Measurements from ENCODE around the gene GPR183. TPM values are rescaled to one million over a fixed set of nuclear protein-coding genes. Genes with fewer than 3 reads are reported as not detected.

GPR183 gene
- total RNA-seq, 1 experiment from 2014 or later: 0.30 TPM

DNA sequence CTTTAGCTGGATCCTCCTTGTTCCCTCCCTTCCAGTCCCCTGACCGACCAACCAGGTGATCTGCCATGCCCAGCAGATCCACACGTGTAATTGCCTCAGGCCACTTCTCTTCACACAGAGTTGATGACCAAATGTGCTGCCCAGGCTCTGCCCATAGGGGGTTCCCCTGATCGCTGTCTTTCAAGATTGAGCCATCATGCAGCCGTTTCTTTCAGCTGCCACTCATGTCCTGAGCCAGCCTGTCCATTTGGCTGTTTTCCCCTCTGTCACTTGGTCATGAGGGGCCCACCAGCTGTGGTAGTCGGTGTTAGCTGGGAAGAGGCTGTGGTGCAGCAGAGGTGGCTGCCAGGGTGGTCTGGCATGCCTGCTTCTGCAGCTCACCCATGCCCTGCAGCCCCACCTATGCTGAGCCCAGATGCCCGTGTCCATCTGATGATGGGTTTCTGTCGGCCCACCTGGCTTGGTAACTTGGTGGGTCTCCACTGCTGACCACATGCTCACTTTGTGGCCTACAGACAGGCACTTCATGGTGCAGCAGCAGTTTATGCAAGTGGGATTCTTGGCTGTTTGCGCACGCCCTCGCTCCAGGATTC, 35.6 kb upstream of the GPR183 start (continued):
- no peak for TF ChIP-seq EZH2 (IDR thresholded peaks at IDR 0.05)
- TF ChIP-seq ELF1 (IDR thresholded peaks at IDR 0.05; ENCODE audit: borderline replicate concordance, low read depth): no peak
- TF ChIP-seq EGR1 (IDR thresholded peaks at IDR 0.05; ENCODE audit: low read depth): no peak
- TF ChIP-seq FOSL1 (IDR thresholded peaks at IDR 0.05; ENCODE audit: low read depth): no peak
- no peak for TF ChIP-seq SP1 (IDR thresholded peaks at IDR 0.05; ENCODE audit: low read depth)
- no peak for TF ChIP-seq POLR2AphosphoS5 (IDR thresholded peaks at IDR 0.05; ENCODE audit: low read depth, low read length)
- TF ChIP-seq POLR2A (IDR thresholded peaks at IDR 0.05; ENCODE audit: borderline replicate concordance, extremely low read depth, insufficient read depth, insufficient read length): no peak

DNA sequence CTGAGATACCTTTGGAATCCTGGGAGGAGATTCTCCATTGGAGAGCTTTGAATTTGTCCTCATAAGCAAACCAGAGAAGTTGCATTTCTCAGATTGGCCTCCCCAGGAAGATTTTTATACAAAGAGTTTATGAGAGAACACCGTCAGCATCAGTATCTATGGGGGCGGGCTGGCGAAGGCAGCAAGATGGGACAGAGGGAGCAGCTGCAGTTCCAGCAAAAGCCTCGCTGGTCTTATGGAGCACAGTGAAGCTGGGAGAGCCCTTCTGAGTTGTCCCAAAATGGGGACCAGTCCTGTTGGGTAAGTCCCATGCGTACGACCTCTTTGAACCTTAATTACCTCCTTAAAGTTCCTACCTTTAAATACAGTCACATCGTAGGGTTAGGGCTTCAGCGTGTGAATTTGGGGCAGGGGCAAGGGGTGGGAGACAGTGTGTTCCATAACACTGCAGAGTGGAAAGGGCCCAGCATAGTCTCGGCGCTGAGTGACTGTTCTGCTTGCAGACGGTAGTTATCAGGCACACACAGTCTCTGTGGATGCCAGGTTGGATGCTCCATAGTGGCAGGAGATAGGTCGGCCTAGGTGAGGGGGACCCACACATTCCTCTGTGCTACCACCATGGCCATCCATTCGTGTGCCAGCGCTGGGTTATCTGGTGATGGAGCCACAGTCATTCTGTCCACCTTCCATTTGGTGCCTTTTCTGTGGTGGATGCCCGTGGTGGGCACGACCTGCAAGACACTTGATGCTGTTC, 34.9 kb upstream of the GPR183 start:
- intact Hi-C loops (cut with micrococcal nuclease): no loop called here
- BruUV-seq (replicated peaks): no TSS peak
- Histone ChIP-seq H3K9ac (ENCODE audit: low read length) (no peak overlapping the region), H3K27ac (ENCODE audit: low read depth, low read length) (no peak overlapping the region), H3K9me3 (ENCODE audit: control insufficient read depth in 1 of 2, insufficient read depth in 1 of 2, low read depth in 1 of 2, low read length in 2 of 2) (no peaks in the 10 kb centered on the region), H3K9me2 (ENCODE audit: insufficient read depth) (no peaks in the 10 kb centered on the region), H3K4me1 (ENCODE audit: control insufficient read depth in 1 of 2, insufficient read depth in 2 of 2, low read length in 2 of 2) (no peaks in the 10 kb centered on the region), H2AFZ (ENCODE audit: low read depth, low read length, poor library complexity, severe bottlenecking) (no peak overlapping the region), H3K4me2 (ENCODE audit: low read length) (no peak overlapping the region), H3K4me3 (replicated peaks in 1 of 2; ENCODE audit: low read depth in 1 of 2, low read length in 2 of 2) (no peak overlapping the region), H3K36me3 (ENCODE audit: control insufficient read depth in 1 of 2, insufficient read depth in 2 of 2, low read length in 2 of 2) (peaks cover 6 to 8% of the 10 kb centered on the region in 2 experiments; a peak in 3 of 4 replicates), H3K27me3 (ENCODE audit: insufficient read depth, low read length) (no peaks in the 10 kb centered on the region), H4K20me1 (ENCODE audit: insufficient read depth) (no peaks in the 10 kb centered on the region; the same call in 1 of the 2 replicates), H3K79me2 (ENCODE audit: insufficient read depth, low read length) (no peaks in the 10 kb centered on the region)
- CTCF ChIA-PET: no interaction called here
- RAD21 ChIA-PET (ENCODE audit: low non-redundant PET in 1 of 2, low total read pairs in 2 of 2, uncharacterized antibody in 2 of 2, unreplicated experiment in 2 of 2): no interaction called here
- POLR2A ChIA-PET: no interaction called here
- DNase-seq (ENCODE audit: low read depth, low spot score) (no peak), ATAC-seq (no peak)
- TF ChIP-seq CBX3 (IDR thresholded peaks at IDR 0.05; ENCODE audit: low read depth) (no peak), SP1 (IDR thresholded peaks at IDR 0.05; ENCODE audit: low read depth) (no peak), EZH2 (IDR thresholded peaks at IDR 0.05) (no peak), TCF7L2 (IDR thresholded peaks at IDR 0.05; ENCODE audit: borderline replicate concordance, extremely low read depth, insufficient read depth, insufficient read length) (no peak), EGR1 (IDR thresholded peaks at IDR 0.05; ENCODE audit: low read depth) (no peak), CEBPB (IDR thresholded peaks at IDR 0.05; ENCODE audit: low read depth) (no peak), JUND (IDR thresholded peaks at IDR 0.05) (no peak), FOSL1 (IDR thresholded peaks at IDR 0.05; ENCODE audit: low read depth) (no peak), POLR2A (IDR thresholded peaks at IDR 0.05; ENCODE audit: borderline replicate concordance, extremely low read depth, insufficient read depth, insufficient read length) (no peak), RAD21 (IDR thresholded peaks at IDR 0.05; ENCODE audit: low read depth) (no peak), ZFX (IDR thresholded peaks at IDR 0.05) (no peak), SIN3A (IDR thresholded peaks at IDR 0.05; ENCODE audit: low read depth) (no peak), ZNF274 (IDR thresholded peaks at IDR 0.05; ENCODE audit: low read depth, low read length) (no peak), YY1 (IDR thresholded peaks at IDR 0.05; ENCODE audit: extremely low read depth, insufficient replicate concordance, low read depth, low read length) (no peak), EZH2phosphoT487 (IDR thresholded peaks at IDR 0.05; ENCODE audit: borderline replicate concordance) (no peak), POLR2AphosphoS5 (IDR thresholded peaks at IDR 0.05; ENCODE audit: low read depth, low read length) (no peak), ELF1 (IDR thresholded peaks at IDR 0.05; ENCODE audit: borderline replicate concordance, low read depth) (no peak), SRF (IDR thresholded peaks at IDR 0.05; ENCODE audit: low read depth) (no peak)
- TF ChIP-seq, protein P1, sequence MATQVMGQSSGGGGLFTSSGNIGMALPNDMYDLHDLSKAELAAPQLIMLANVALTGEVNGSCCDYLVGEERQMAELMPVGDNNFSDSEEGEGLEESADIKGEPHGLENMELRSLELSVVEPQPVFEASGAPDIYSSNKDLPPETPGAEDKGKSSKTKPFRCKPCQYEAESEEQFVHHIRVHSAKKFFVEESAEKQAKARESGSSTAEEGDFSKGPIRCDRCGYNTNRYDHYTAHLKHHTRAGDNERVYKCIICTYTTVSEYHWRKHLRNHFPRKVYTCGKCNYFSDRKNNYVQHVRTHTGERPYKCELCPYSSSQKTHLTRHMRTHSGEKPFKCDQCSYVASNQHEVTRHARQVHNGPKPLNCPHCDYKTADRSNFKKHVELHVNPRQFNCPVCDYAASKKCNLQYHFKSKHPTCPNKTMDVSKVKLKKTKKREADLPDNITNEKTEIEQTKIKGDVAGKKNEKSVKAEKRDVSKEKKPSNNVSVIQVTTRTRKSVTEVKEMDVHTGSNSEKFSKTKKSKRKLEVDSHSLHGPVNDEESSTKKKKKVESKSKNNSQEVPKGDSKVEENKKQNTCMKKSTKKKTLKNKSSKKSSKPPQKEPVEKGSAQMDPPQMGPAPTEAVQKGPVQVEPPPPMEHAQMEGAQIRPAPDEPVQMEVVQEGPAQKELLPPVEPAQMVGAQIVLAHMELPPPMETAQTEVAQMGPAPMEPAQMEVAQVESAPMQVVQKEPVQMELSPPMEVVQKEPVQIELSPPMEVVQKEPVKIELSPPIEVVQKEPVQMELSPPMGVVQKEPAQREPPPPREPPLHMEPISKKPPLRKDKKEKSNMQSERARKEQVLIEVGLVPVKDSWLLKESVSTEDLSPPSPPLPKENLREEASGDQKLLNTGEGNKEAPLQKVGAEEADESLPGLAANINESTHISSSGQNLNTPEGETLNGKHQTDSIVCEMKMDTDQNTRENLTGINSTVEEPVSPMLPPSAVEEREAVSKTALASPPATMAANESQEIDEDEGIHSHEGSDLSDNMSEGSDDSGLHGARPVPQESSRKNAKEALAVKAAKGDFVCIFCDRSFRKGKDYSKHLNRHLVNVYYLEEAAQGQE (IDR thresholded peaks at IDR 0.05; ENCODE audit: low read depth): no peak
- TF ChIP-seq, protein P2, sequence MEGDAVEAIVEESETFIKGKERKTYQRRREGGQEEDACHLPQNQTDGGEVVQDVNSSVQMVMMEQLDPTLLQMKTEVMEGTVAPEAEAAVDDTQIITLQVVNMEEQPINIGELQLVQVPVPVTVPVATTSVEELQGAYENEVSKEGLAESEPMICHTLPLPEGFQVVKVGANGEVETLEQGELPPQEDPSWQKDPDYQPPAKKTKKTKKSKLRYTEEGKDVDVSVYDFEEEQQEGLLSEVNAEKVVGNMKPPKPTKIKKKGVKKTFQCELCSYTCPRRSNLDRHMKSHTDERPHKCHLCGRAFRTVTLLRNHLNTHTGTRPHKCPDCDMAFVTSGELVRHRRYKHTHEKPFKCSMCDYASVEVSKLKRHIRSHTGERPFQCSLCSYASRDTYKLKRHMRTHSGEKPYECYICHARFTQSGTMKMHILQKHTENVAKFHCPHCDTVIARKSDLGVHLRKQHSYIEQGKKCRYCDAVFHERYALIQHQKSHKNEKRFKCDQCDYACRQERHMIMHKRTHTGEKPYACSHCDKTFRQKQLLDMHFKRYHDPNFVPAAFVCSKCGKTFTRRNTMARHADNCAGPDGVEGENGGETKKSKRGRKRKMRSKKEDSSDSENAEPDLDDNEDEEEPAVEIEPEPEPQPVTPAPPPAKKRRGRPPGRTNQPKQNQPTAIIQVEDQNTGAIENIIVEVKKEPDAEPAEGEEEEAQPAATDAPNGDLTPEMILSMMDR (IDR thresholded peaks at IDR 0.05 in 2 of 3, conservative IDR thresholded peaks at IDR 0.05 in 1 of 3; ENCODE audit: borderline replicate concordance in 1 of 3, insufficient read depth in 1 of 3, low read depth in 2 of 3, low read length in 2 of 3): no peak

Data from HCT116 (cell line).